Measurements from ENCODE around the gene BCL6. TPM values are rescaled to one million over a fixed set of nuclear protein-coding genes. Genes with fewer than 3 reads are reported as not detected.

Gene BCL6
- total and polyA plus RNA-seq, 7 donors: 4.9 to 233 (median 51.4) TPM

- TF ChIP-seq POLR2AphosphoS5 (IDR thresholded peaks at IDR 0.05): no peak
- TF ChIP-seq CTCF (IDR thresholded peaks at IDR 0.05): no peak
- TF ChIP-seq EP300 (IDR thresholded peaks at IDR 0.05): no peak
- no peak for TF ChIP-seq POLR2A (IDR thresholded peaks at IDR 0.05)
- H3K4me3 ChIP-seq: peak overlapping the region; percentile 53 to 88 (median 68)
- H3K27ac ChIP-seq: peak overlapping the region; percentile 90 to 99 (median 96)
- no peaks in the 10 kb centered on the region for H3K9me3 ChIP-seq
- DNase-seq: no peak
- H3K27me3 ChIP-seq: no peaks in the 10 kb centered on the region
- 15 to 41% methylated on average over 6 of the region's 6 CpGs for WGBS, 2 donors
- H3K36me3 ChIP-seq: no peaks in the 10 kb centered on the region
- intact Hi-C loops (cut with DNase I): loop anchor here (10.0 kb wide), 2 partner anchors 869 to 969 kb away; no protein-coding TSS in a partner anchor
- peaks cover 3 to 63% (median 43%) of the 10 kb centered on the region in 4 donors for H3K4me1 ChIP-seq
Observed at GRCh38 chr3:187746059-187746441, 782 bp upstream of the BCL6 start.

GRCh38 chr3:187744169-187745151, 808 bp downstream of the BCL6 start:
- Histone ChIP-seq H3K36me3 (no peaks in the 10 kb centered on the region), H3K9me3 (no peaks in the 10 kb centered on the region), H3K27ac (peak overlapping the region; percentile 90 to 99 (median 96)), H3K4me3 (peak overlapping the region; percentile 53 to 88 (median 68)), H3K4me1 (peaks cover 3 to 59% (median 40%) of the 10 kb centered on the region in 4 donors), H3K27me3 (no peaks in the 10 kb centered on the region)
- WGBS, 2 donors: 0 to 1% methylated on average over 55 of the region's 55 CpGs
- DNase-seq: peak; percentile 85
- TF ChIP-seq POLR2A (IDR thresholded peaks at IDR 0.05): peak in 1 of 2 donors; percentile 16
- no peak for TF ChIP-seq EP300 (IDR thresholded peaks at IDR 0.05)
- TF ChIP-seq POLR2AphosphoS5 (IDR thresholded peaks at IDR 0.05): peak in 3 of 4 donors; percentile 62 to 71 (median 62)
- no peak for TF ChIP-seq CTCF (IDR thresholded peaks at IDR 0.05)
- intact Hi-C loops (cut with DNase I): loop anchor here (1.0 to 10.0 kb wide), 6 partner anchors 308 to 1138 kb away; partner anchors contain the start of gene LPP

GRCh38 chr3:187743195-187744141, 1.8 kb downstream of the BCL6 start:
- H3K27me3 ChIP-seq: no peaks in the 10 kb centered on the region
- intact Hi-C loops (cut with DNase I): loop anchor here (2.0 to 10.0 kb wide), 5 partner anchors 411 to 1139 kb away; partner anchors contain the start of gene LPP
- no peaks in the 10 kb centered on the region for H3K36me3 ChIP-seq

More at GRCh38 chr3:187743195-187744141, 1.8 kb downstream of the BCL6 start:
- no peaks in the 10 kb centered on the region for H3K9me3 ChIP-seq
- peaks cover 3 to 59% (median 37%) of the 10 kb centered on the region in 4 donors for H3K4me1 ChIP-seq
- peak; percentile 91 for DNase-seq
- peak overlapping the region; percentile 53 to 88 (median 68) for H3K4me3 ChIP-seq
- peak overlapping the region; percentile 90 to 99 (median 96) for H3K27ac ChIP-seq
- WGBS, 2 donors: 1% methylated on average over 45 of the region's 45 CpGs
- TF ChIP-seq POLR2AphosphoS5 (IDR thresholded peaks at IDR 0.05) (peak; percentile 69 to 88 (median 76)), POLR2A (IDR thresholded peaks at IDR 0.05) (peak in 1 of 2 donors; percentile 53), CTCF (IDR thresholded peaks at IDR 0.05) (no peak)

Data from sigmoid colon (tissue), 7 donors.